GOT3 (cell line): Measurements from ENCODE around the gene ZYX.
A peak's percentile ranks its signal among the peaks of the same experiment; 100 is the strongest.

Experiments used
- DNase-seq: peaks from one replicate; lab custom pipeline; 2025; ENCODE audit warnings: mixed read lengths; lab: John Stamatoyannopoulos, UW

The ZYX gene

GRCh38 chr7:143380646-143381426 is at the start of gene ZYX:
Gene ZYX (plus strand): TSS chr7:143381345. CDS start chr7:143381572, 227 bp downstream.
- DNase-seq: peak; percentile 90

- no peak for DNase-seq
These were observed 46.9 kb upstream of the ZYX start for GRCh38 chr7:143334244-143334643.

- no peak for DNase-seq
These were observed 43.9 kb upstream of the ZYX start for GRCh38 chr7:143337216-143337615.

- no peak for DNase-seq
These were observed 39.3 kb upstream of the ZYX start for GRCh38 chr7:143341842-143342241.

- no peak for DNase-seq
These were observed 37.5 kb upstream of the ZYX start for GRCh38 chr7:143343596-143343995.

- DNase-seq: no peak
These were observed 35.7 kb upstream of the ZYX start for GRCh38 chr7:143345428-143345900.

GRCh38 chr7:143346018-143346417 is 35.1 kb upstream of the ZYX start:
- no peak for DNase-seq

- no peak for DNase-seq
These were observed 33.2 kb upstream of the ZYX start for GRCh38 chr7:143347950-143348349.

- DNase-seq: no peak
These were observed 30.1 kb upstream of the ZYX start for GRCh38 chr7:143351060-143351459.

- no peak for DNase-seq
These were observed 29.6 kb upstream of the ZYX start for GRCh38 chr7:143351574-143351973.

GRCh38 chr7:143352531-143353002 is 28.6 kb upstream of the ZYX start:
- no peak for DNase-seq

GRCh38 chr7:143354376-143354775 is 26.8 kb upstream of the ZYX start:
- no peak for DNase-seq

- no peak for DNase-seq
These were observed 26.2 kb upstream of the ZYX start for GRCh38 chr7:143354965-143355364.

GRCh38 chr7:143355450-143356385 is 25.4 kb upstream of the ZYX start:
- DNase-seq: no peak

- DNase-seq: no peak
These were observed 24.6 kb upstream of the ZYX start for GRCh38 chr7:143356414-143357050.

- no peak for DNase-seq
These were observed 22.5 kb upstream of the ZYX start for GRCh38 chr7:143358626-143359025.

GRCh38 chr7:143359771-143360353 is 21.3 kb upstream of the ZYX start:
- no peak for DNase-seq

- no peak for DNase-seq
These were observed 20.2 kb upstream of the ZYX start for GRCh38 chr7:143360788-143361551.

GRCh38 chr7:143361552-143362130 is 19.5 kb upstream of the ZYX start:
- no peak for DNase-seq

- DNase-seq: no peak
These were observed 18.8 kb upstream of the ZYX start, which contains the start of gene FAM131B for GRCh38 chr7:143362131-143363015. Gene FAM131B (minus strand): TSS chr7:143362713. CDS start chr7:143362603, 110 bp downstream.
